CD14-positive monocyte (primary cell): Measurements from ENCODE around the gene KRTAP5-10. TPM values are rescaled to one million over a fixed set of nuclear protein-coding genes. Genes with fewer than 3 reads are reported as not detected.

Experiments
- DNase-seq, 3 donors: peaks; one replicate each; pipeline ENCODE4 v3.0.0-alpha.2; 2011 to 2022
- H2AFZ ChIP-seq: 2 replicates; pipeline ENCODE4 v1.6.0; 2012; ENCODE audit warnings: mild to moderate bottlenecking, low read depth, low read length, inconsistent platforms; ENCODE audit not compliant: insufficient read depth, poor library complexity, severe bottlenecking
- H3K27ac ChIP-seq, 2 donors: 1 replicate in 1 of 2; 2 replicates in 1 of 2; pipeline ENCODE4 v1.5.1; 2012 to 2013; ENCODE audit warnings: low read length in 2 of 2, control low read depth in 1 of 2, inconsistent platforms in 1 of 2, low read depth in 1 of 2, mild to moderate bottlenecking in 1 of 2
- H3K27me3 ChIP-seq, 2 donors: one replicate each; pipeline versions ENCODE4 v1.6.0 to v1.6.1; 2011 to 2013; ENCODE audit warnings: low read length in 2 of 2; ENCODE audit not compliant: control insufficient read depth in 2 of 2, insufficient read depth in 2 of 2
- H3K36me3 ChIP-seq, 2 donors: replicated peaks in 1 of 2; 1 replicate in 1 of 2; 2 replicates in 1 of 2; pipeline versions ENCODE4 v1.5.1 to v1.6.1; 2012 to 2013; ENCODE audit warnings: low read length in 2 of 2, control low read depth in 1 of 2, inconsistent platforms in 1 of 2, mild to moderate bottlenecking in 1 of 2; ENCODE audit not compliant: insufficient read depth in 2 of 2, control insufficient read depth in 1 of 2
- H3K4me1 ChIP-seq, 2 donors: 1 replicate in 1 of 2; 2 replicates in 1 of 2; pipeline versions ENCODE4 v1.5.1 to v1.6.1; 2012 to 2013; ENCODE audit warnings: low read length in 2 of 2, control low read depth in 1 of 2, inconsistent platforms in 1 of 2, mild to moderate bottlenecking in 1 of 2, moderate library complexity in 1 of 2; ENCODE audit not compliant: insufficient read depth in 2 of 2, control insufficient read depth in 1 of 2
- H3K4me2 ChIP-seq: replicated peaks from 2 replicates; pipeline ENCODE3; 2012; ENCODE audit warnings: low read length, moderate library complexity, mild to moderate bottlenecking; ENCODE audit not compliant: poor library complexity, severe bottlenecking; ENCODE audit errors: extremely low read depth
- H3K4me3 ChIP-seq, 3 experiments: fragments of 200-600 bp in 1 of 3; sonication (generic) in 1 of 3; replicated peaks in 1 of 3; 1 replicate in 2 of 3; 2 replicates in 1 of 3; pipeline ENCODE4 v1.5.1; 2011 to 2013; ENCODE audit warnings: low read length in 3 of 3, mild to moderate bottlenecking in 3 of 3, control low read depth in 2 of 3, low read depth in 2 of 3, inconsistent platforms in 1 of 3, moderate library complexity in 1 of 3
- H3K79me2 ChIP-seq: 2 replicates; pipeline ENCODE4 v1.6.0; 2012; ENCODE audit warnings: mild to moderate bottlenecking, control low read depth, inconsistent platforms, low read length, moderate library complexity; ENCODE audit not compliant: insufficient read depth
- H3K9ac ChIP-seq: 2 replicates; pipeline ENCODE4 v1.6.0; 2017; ENCODE audit warnings: low read length, mild to moderate bottlenecking; ENCODE audit not compliant: insufficient read depth, poor library complexity, severe bottlenecking
- H3K9me3 ChIP-seq, 2 donors: replicated peaks in 1 of 2; 1 replicate in 1 of 2; 2 replicates in 1 of 2; pipeline versions ENCODE4 v1.5.1 to v1.6.1; 2012 to 2013; ENCODE audit warnings: low read length in 2 of 2, control low read depth in 1 of 2; ENCODE audit not compliant: control insufficient read depth in 1 of 2, insufficient read depth in 1 of 2
- H4K20me1 ChIP-seq: 2 replicates; pipeline ENCODE4 v1.6.0; 2012; ENCODE audit warnings: mild to moderate bottlenecking, low read length, control low read depth, moderate library complexity; ENCODE audit not compliant: insufficient read depth
- H3K27ac Mint-ChIP-seq, 7 donors: one replicate each; pipeline ENCODE4 v1.8.0; 2020; ENCODE audit warnings: mild to moderate bottlenecking in 7 of 7, mixed read lengths in 7 of 7, moderate library complexity in 6 of 7, inconsistent platforms in 2 of 7
- H3K27me3 Mint-ChIP-seq, 3 donors: one replicate each; pipeline ENCODE4 v1.8.0; 2021 to 2022; ENCODE audit warnings: low read depth in 3 of 3, mild to moderate bottlenecking in 3 of 3, mixed read lengths in 3 of 3, moderate library complexity in 3 of 3, inconsistent platforms in 1 of 3
- H3K36me3 Mint-ChIP-seq, 2 donors: one replicate each; pipeline ENCODE4 v1.8.0; 2020; ENCODE audit warnings: mixed read lengths in 2 of 2, inconsistent platforms in 1 of 2, mild to moderate bottlenecking in 1 of 2
- H3K4me1 Mint-ChIP-seq: one replicate; pipeline ENCODE4 v1.8.0; 2020; ENCODE audit warnings: mild to moderate bottlenecking, mixed read lengths
- H3K4me3 Mint-ChIP-seq, 2 donors: one replicate each; pipeline ENCODE4 v1.8.0; 2020; ENCODE audit warnings: mild to moderate bottlenecking in 2 of 2, mixed read lengths in 2 of 2, moderate library complexity in 1 of 2
- H3K9me3 Mint-ChIP-seq, 7 donors: one replicate each; pipeline ENCODE4 v1.8.0; 2020 to 2022; ENCODE audit warnings: mixed read lengths in 7 of 7, mild to moderate bottlenecking in 6 of 7, moderate library complexity in 6 of 7, inconsistent platforms in 2 of 7
- CTCF ChIP-seq: fragments of 200-600 bp; IDR thresholded peaks from one replicate; pipeline ENCODE4 v1.8.0; 2022; ENCODE audit warnings: antibody characterized with exemption, mild to moderate bottlenecking
- WGBS: methylation state at CpG from one replicate; pipeline ENCODE4 v1.1.5; 2013; ENCODE audit warnings: missing lambda C conversion rate; ENCODE audit not compliant: insufficient coverage; 5-methylcytosine and 5-hydroxymethylcytosine counted together
- intact Hi-C, 2 donors: fragments of 100-400 bp; cut with micrococcal nuclease; formaldehyde crosslinking; loops; one replicate each; pipeline versions ENCODE4 v1.15.0 to v1.15.1; 2023
- polyA minus RNA-seq: library from RNA; depleted of rRNA, polyadenylated mRNA; stranded (reverse); fragments of >200 nt; gene quantifications from 2 replicates; pipeline ENCODE4 v1.2.3, GENCODE V29; 2012
- polyA plus RNA-seq, 3 donors: library from polyadenylated mRNA; depleted of rRNA in 1 of 3; unstranded in 2 of 3; stranded (reverse) in 1 of 3; fragments of 300-500 nt in 2 of 3; fragments of >200 nt in 1 of 3; fragmentation: Illumina TruSeq in 2 of 3; gene quantifications; 1 replicate in 2 of 3; 2 replicates in 1 of 3; pipeline ENCODE4 v1.2.3, GENCODE V29; 2012 to 2021
- total RNA-seq, 12 experiments: library from RNA in 1 of 12; stranded (reverse) in 1 of 12; fragments of 120-200 nt in 1 of 12; gene quantifications; one replicate each; pipeline ENCODE4 v1.2.4 and lab custom pipeline; 2013 to 2026; ENCODE audit warnings: mixed read lengths in 6 of 12, inconsistent platforms in 1 of 12

KRTAP5-10 gene
- total RNA-seq (2013): not detected
- polyA plus RNA-seq (not detected), polyA minus RNA-seq (not detected in 2 replicates), total RNA-seq (lab: John Stamatoyannopoulos, UW) (0 to 0.15 (median 0) reads per million in 11 experiments)

GRCh38 chr11:71565263-71565662 lies at the start of gene KRTAP5-10:
KRTAP5-10 (plus strand) TSS chr11:71565563; CDS start chr11:71565588, 25 bp downstream.
- Histone ChIP-seq H3K36me3 (no peaks in the 10 kb centered on the region), H3K27ac (no peak within 1 kb of the TSS), H3K4me1 (no peaks in the 10 kb centered on the region), H3K9me3 (no peaks in the 10 kb centered on the region), H3K4me3 (no peak within 1 kb of the TSS), H2AFZ (no peak within 1 kb of the TSS), H3K4me2 (no peak within 1 kb of the TSS), H3K79me2 (no peaks in the 10 kb centered on the region), H4K20me1 (no peaks in the 10 kb centered on the region), H3K9ac (no peak within 1 kb of the TSS), H3K27me3 (peaks cover 7 to 8% of the 10 kb centered on the region in 2 donors)
- TF ChIP-seq CTCF: no peak
- no peaks in the 10 kb centered on the region for H3K36me3 Mint-ChIP-seq
- no peak for DNase-seq
- H3K4me1 Mint-ChIP-seq: peaks cover 5% of the 10 kb centered on the region
- H3K27me3 Mint-ChIP-seq: peaks cover 7 to 21% (median 19%) of the 10 kb centered on the region in 3 donors
- 67% methylated on average over 2 of the region's 5 CpGs for WGBS
- intact Hi-C loops: no loop called here
- H3K27ac Mint-ChIP-seq: no peak within 1 kb of the TSS
- peaks cover 0 to 7% (median 3%) of the 10 kb centered on the region in 7 donors for H3K9me3 Mint-ChIP-seq
- peak within 1 kb of the TSS in 1 of 2 donors; percentile 33 for H3K4me3 Mint-ChIP-seq

- no peak overlapping the region for H3K4me2 ChIP-seq
These were observed 46.6 kb upstream of the KRTAP5-10 start for GRCh38 chr11:71518506-71519471.

More at GRCh38 chr11:71518506-71519471, 46.6 kb upstream of the KRTAP5-10 start:
- H3K27me3 Mint-ChIP-seq: no peaks in the 10 kb centered on the region
- H3K9me3 Mint-ChIP-seq: peaks cover 0 to 8% (median under 1%) of the 10 kb centered on the region in 7 donors
- Histone ChIP-seq H3K4me3 (no peak overlapping the region), H3K36me3 (no peaks in the 10 kb centered on the region), H3K9ac (no peak overlapping the region), H4K20me1 (no peaks in the 10 kb centered on the region), H3K9me3 (no peaks in the 10 kb centered on the region), H3K27me3 (no peaks in the 10 kb centered on the region), H3K4me1 (no peaks in the 10 kb centered on the region), H3K79me2 (no peaks in the 10 kb centered on the region), H2AFZ (no peak overlapping the region), H3K27ac (no peak overlapping the region)
- H3K27ac Mint-ChIP-seq: no peak overlapping the region
- no peaks in the 10 kb centered on the region for H3K4me1 Mint-ChIP-seq
- WGBS: 95% methylated on average over 51 of the region's 55 CpGs
- H3K4me3 Mint-ChIP-seq: no peak overlapping the region
- intact Hi-C loops: no loop called here
- H3K36me3 Mint-ChIP-seq: no peaks in the 10 kb centered on the region
- DNase-seq: no peak
- no peak for TF ChIP-seq CTCF
